ENCODE results near the gene SLC6A18. TPM values are rescaled to one million over a fixed set of nuclear protein-coding genes. Genes with fewer than 3 reads are reported as not detected.
A peak's percentile ranks its signal among the peaks of the same experiment; 100 is the strongest.
"Not testable (repeated sequence)": the region's sequence is repeated elsewhere in the genome, so short reads cannot be mapped to it uniquely, and the experiment has no call there.

Gene SLC6A18
- total and polyA plus RNA-seq, 2 experiments from 2014 or later: not detected

- peak in 1 of 2 donors; percentile 8 for DNase-seq (ENCODE audit: low read depth in 1 of 2, low spot score in 1 of 2)
- no peaks in the 10 kb centered on the region for H3K9me3 ChIP-seq (ENCODE audit: low read depth)
- H3K4me1 ChIP-seq (ENCODE audit: low read depth): no peaks in the 10 kb centered on the region
- no peak overlapping the region for H3K4me3 ChIP-seq
- no peaks in the 10 kb centered on the region for H3K36me3 ChIP-seq
- H3K27me3 ChIP-seq: no peaks in the 10 kb centered on the region
- TF ChIP-seq CTCF (IDR thresholded peaks at IDR 0.05; ENCODE audit: low read depth, low read length): no peak
- no peak overlapping the region for H3K27ac ChIP-seq
These were observed 37.2 kb downstream of the SLC6A18 start for GRCh38 chr5:1262381-1262780.

DNA sequence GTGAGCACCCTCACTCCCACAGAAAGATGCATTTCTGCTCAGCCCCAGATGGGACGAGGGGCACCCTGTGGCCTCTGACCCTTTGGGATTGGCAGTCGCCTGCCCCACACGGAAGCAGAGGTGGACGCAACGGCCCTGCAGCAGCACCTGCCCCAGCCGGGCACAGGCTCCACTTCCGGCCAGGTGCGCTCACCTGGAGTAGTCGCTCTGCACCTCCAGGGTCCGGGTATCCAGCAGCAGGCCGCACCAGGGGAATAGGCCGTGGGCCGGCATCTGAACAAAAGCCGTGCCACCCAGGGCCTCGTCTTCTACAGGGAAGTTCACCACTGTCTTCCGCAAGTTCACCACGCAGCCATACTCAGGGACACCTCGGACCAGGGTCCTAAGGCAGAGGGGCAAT is 39.0 kb downstream of the SLC6A18 start:
- no peaks in the 10 kb centered on the region for H3K9me3 ChIP-seq (ENCODE audit: low read depth)
- no peak overlapping the region for H3K27ac ChIP-seq
- no peak for DNase-seq (ENCODE audit: low read depth in 1 of 2, low spot score in 1 of 2)
- no peak for TF ChIP-seq CTCF (IDR thresholded peaks at IDR 0.05; ENCODE audit: low read depth, low read length)
- no peak overlapping the region for H3K4me3 ChIP-seq
- no peaks in the 10 kb centered on the region for H3K36me3 ChIP-seq
- no peaks in the 10 kb centered on the region for H3K4me1 ChIP-seq (ENCODE audit: low read depth)
- H3K27me3 ChIP-seq: no peaks in the 10 kb centered on the region

- no peak for DNase-seq (ENCODE audit: low read depth in 1 of 2, low spot score in 1 of 2)
- Histone ChIP-seq H3K4me1 (ENCODE audit: low read depth) (no peaks in the 10 kb centered on the region), H3K9me3 (ENCODE audit: low read depth) (no peaks in the 10 kb centered on the region), H3K4me3 (no peak overlapping the region), H3K27me3 (no peaks in the 10 kb centered on the region), H3K36me3 (no peaks in the 10 kb centered on the region), H3K27ac (no peak overlapping the region)
- no peak for TF ChIP-seq CTCF (IDR thresholded peaks at IDR 0.05; ENCODE audit: low read depth, low read length)
These were observed 39.8 kb downstream of the SLC6A18 start for GRCh38 chr5:1265026-1265425.

DNA sequence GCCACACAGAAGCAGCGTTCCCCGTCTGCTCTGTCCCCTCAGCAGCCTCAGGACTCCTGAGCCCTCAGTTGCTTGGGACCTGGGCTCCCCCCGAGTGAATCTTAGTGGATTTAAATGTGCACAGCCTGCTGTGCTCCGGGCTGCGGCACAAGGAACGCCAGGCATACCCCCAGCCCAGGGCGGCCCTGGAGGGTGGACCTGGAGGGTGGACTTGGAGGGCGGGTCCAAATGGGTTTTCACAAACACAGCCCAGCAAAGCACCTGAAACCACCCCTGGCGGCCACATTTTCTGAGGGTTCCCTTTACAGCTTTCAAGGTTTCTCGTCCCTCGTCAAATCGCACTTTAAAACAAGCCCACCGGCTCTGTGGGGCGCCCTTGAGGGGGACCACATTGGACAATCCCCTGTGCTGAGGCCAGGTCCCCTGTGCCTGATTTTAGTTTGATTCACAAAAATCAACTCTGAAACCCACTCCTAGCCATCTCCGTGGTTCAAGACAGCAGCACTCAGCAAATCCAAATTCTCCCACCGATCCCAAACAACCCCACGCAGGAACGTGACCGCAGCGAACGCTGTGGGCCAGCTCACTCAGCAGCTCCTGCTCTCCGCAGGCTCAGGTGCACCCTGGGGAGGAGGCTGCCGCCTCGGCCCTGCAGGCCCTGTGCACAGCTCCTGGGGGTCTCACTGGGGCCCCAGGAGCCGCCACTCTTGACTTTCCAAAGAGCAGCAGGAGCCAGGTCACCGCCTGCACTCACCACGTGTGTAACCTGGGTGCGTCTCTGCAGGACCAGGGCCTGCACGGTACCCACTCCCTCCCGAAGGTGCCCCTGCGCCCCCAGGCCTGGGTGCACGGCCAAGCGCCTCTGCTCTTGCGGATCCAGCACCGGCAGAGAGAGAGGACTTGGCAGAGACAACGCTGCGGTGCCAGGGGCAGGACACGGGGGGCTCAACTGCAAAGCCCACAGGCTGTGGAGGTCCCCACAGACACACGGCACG is 40.6 kb downstream of the SLC6A18 start:
- Histone ChIP-seq H3K36me3 (no peaks in the 10 kb centered on the region), H3K4me1 (ENCODE audit: low read depth) (no peaks in the 10 kb centered on the region), H3K9me3 (ENCODE audit: low read depth) (no peaks in the 10 kb centered on the region), H3K27me3 (no peaks in the 10 kb centered on the region), H3K4me3 (no peak overlapping the region), H3K27ac (no peak overlapping the region)
- DNase-seq (ENCODE audit: low read depth in 1 of 2, low spot score in 1 of 2): no peak
- TF ChIP-seq CTCF (IDR thresholded peaks at IDR 0.05; ENCODE audit: low read depth, low read length): no peak

- Histone ChIP-seq H3K36me3 (no peaks in the 10 kb centered on the region), H3K27me3 (no peaks in the 10 kb centered on the region), H3K4me1 (ENCODE audit: low read depth) (no peaks in the 10 kb centered on the region), H3K9me3 (ENCODE audit: low read depth) (no peaks in the 10 kb centered on the region), H3K4me3 (no peak overlapping the region), H3K27ac (no peak overlapping the region)
- no peak for TF ChIP-seq CTCF (IDR thresholded peaks at IDR 0.05; ENCODE audit: low read depth, low read length)
- DNase-seq (ENCODE audit: low read depth in 1 of 2, low spot score in 1 of 2): no peak
These were observed 41.6 kb downstream of the SLC6A18 start for GRCh38 chr5:1266791-1267190.

DNA sequence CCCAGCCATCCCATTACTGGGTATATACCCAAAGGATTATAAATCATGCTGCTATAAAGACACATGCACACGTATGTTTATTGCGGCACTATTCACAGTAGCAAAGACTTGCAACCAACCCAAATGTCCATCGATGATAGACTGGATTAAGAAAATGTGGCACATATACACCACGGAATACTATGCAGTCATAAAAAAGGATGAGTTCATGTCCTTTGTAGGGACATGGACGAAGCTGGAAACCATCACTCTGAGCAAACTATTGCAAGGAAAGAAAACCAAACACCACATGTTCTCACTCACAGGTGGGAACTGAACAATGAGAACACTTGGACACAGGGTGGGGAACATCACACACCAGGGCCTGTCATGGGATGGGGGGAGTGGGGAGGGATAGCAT is 42.3 kb downstream of the SLC6A18 start:
- not testable (repeated sequence) for H3K9me3 ChIP-seq (ENCODE audit: low read depth); H3K36me3 ChIP-seq; H3K27ac ChIP-seq; H3K4me1 ChIP-seq (ENCODE audit: low read depth); H3K4me3 ChIP-seq; H3K27me3 ChIP-seq; DNase-seq (ENCODE audit: low read depth in 1 of 2, low spot score in 1 of 2)
